K562 treated with DMSO at 1 percent for 48 hours (cell line): ENCODE measurements around the gene PRAMEF17. TPM values are rescaled to one million over a fixed set of nuclear protein-coding genes. Genes with fewer than 3 reads are reported as not detected.

ENCODE experiments used
- total RNA-seq: library from RNA; unstranded; fragments of 300-600 nt; gene quantifications from 2 replicates; pipeline ENCODE4 v1.2.3, GENCODE V29; 2022; ENCODE audit warnings: low replicate concordance; ENCODE audit errors: extremely low read depth

Gene PRAMEF17, protein sequence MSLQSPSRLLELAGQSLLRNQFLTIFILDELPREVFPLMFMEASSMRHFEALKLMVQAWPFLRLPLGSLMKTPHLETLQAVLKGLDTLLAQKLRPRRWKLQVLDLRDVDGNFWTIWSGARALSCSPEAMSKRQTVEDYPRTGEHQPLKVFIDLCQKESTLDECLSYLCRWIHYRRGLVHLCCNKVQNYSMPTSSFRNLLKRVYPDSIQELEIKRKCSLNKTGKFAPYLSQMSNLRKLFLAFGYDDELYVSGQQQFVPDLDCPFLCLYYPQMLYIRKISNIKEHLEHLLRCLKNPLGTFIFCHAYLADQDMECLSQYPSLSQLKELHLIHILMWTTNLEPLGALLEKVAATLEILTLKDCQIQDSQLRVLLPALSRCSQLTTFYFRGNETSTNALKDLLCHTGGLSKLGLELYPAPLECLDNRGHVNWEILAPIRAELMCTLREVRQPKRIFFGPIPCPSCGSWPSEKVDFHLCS
- total RNA-seq = not detected in 2 replicates

DNA sequence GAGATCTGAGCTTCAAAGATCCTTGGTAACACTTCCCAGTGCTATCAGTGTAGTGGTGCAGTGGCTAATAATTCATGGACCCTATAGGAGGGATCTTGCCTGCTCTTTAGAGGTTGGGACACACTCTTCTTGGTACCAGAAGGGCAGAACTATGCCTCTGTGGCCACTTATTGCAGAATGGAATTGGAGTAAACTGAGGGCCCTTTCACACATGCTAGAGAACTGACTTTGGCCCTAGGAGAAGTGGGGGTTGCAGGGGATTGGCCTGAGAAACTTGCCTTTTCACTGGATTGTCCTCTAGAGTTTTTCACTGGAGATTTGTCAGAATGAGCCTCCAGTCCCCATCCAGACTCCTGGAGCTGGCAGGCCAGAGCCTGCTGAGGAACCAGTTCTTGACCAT lies at the start of gene PRAMEF17:
Gene PRAMEF17, plus strand, starts transcription at position 301 of the 400 bp plus-strand sequence. Its CDS starts 26 bp downstream, at position 327.

DNA sequence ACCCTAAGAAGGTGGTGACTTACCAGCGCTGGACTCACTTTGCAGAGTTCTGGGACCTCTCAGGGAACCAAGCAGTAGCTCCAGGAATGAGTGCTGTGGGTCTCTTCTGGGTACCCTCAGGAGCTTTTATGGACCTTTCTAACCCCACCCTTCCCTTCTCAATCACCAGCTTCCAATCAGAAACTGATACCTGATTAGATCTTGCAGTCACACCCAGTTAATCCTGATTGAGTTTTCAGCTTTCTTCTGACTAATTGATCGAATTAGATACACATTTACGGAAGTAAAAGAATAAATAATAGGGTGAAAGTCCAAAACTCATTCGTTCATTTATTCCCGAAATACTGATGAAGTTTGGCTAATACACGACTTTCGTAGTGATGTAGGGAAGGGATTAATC lies 42.4 kb upstream of the PRAMEF17 start, which contains the start of gene PRAMEF14:
Gene PRAMEF14, minus strand, starts transcription at position 101 of the 400 bp plus-strand sequence. CDS start 1,820 bp downstream, outside the sequence.

DNA sequence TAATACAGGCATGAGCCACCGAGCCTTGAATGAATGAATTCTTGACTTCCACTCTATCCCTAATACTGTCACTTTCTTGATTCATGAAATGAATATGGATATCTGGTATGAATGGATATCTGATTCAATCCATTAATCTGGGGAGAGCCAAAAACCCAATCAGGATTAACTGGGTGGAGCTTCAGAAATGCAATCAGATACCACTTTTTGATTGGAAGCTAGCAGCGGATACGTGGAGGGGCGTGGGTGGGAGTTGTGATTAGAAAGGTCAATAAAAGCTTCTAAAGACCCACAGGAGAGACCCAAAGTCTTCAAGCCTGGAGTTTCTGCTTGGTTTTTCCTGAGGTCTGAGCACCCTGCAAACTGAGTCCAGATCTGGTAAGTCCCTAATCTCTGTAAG lies 20.7 kb downstream of the PRAMEF17 start, which contains the start of gene PRAMEF20:
Gene PRAMEF20, plus strand, starts transcription at position 301 of the 400 bp plus-strand sequence. CDS start 5,905 bp downstream, outside the sequence.

Other genes with a start within 250 kb of the PRAMEF17 start
- not detected in 2 replicates for gene PRAMEF26, start 233.6 kb upstream of the PRAMEF17 start, total RNA-seq
- gene HNRNPCL4, start 224.0 kb upstream of the PRAMEF17 start, total RNA-seq = not detected in 2 replicates
- not detected in 2 replicates for gene PRAMEF9, start 217.8 kb upstream of the PRAMEF17 start, total RNA-seq
- gene PRAMEF13, start 188.2 kb upstream of the PRAMEF17 start, total RNA-seq = not detected in 2 replicates
- gene PRAMEF18, start 163.5 kb upstream of the PRAMEF17 start, total RNA-seq = not detected in 2 replicates
- gene PRAMEF5, start 135.4 kb upstream of the PRAMEF17 start, total RNA-seq = not detected in 2 replicates
- gene PRAMEF8, start 104.5 kb upstream of the PRAMEF17 start, total RNA-seq = not detected in 2 replicates
- gene PRAMEF33, start 86.1 kb upstream of the PRAMEF17 start, total RNA-seq = not detected in 2 replicates
- gene PRAMEF15, start 74.1 kb upstream of the PRAMEF17 start, total RNA-seq = not detected in 2 replicates
- not detected in 2 replicates for gene PRAMEF14, start 42.5 kb upstream of the PRAMEF17 start, total RNA-seq
- not detected in 2 replicates for gene PRAMEF19, start 17.7 kb upstream of the PRAMEF17 start, total RNA-seq
- gene PRAMEF20, start 20.8 kb downstream of the PRAMEF17 start, total RNA-seq = not detected in 2 replicates
- gene LRRC38, start 124.4 kb downstream of the PRAMEF17 start, total RNA-seq = not detected in 2 replicates
- gene PDPN, start 194.2 kb downstream of the PRAMEF17 start, total RNA-seq = not detected in 2 replicates